GM18951 (cell line): ENCODE data around the gene KCNE1.
"Not testable (repeated sequence)": the region's sequence is repeated elsewhere in the genome, so short reads cannot be mapped to it uniquely, and the experiment has no call there.

Source experiments
- in situ Hi-C: fragments of 300-500 bp; cut with MboI; formaldehyde crosslinking; loops from one replicate; pipeline ENCODE4 v1.12.0; 2022; ENCODE audit warnings: low sequenced_read_pairs, mixed read lengths, inconsistent platforms; ENCODE audit not compliant: unreplicated experiment

Gene KCNE1

DNA sequence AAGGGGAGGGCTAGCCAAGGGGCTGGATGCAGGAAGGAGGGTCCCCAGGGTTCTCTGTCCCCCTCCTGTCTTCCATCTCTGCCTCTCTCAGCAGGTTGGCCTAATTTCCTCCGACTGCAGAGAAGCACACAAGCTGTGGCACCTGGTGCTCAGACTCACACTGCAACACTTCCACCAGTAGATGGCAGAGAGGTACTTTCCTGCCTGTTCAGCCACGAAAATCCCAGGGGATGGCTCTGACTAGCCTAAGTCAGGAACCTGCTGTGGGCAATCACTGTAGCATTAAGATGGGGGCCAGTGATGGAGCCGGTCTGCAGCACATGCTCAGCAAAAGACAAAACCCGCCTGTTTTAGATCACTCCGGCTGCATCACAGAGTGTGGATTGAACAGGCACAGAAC is 82.3 kb downstream of the KCNE1 start:
- in situ Hi-C loops = not testable (repeated sequence)

- in situ Hi-C loops = not testable (repeated sequence)
These were observed 83.6 kb downstream of the KCNE1 start for GRCh38 chr21:34428441-34428840.

DNA sequence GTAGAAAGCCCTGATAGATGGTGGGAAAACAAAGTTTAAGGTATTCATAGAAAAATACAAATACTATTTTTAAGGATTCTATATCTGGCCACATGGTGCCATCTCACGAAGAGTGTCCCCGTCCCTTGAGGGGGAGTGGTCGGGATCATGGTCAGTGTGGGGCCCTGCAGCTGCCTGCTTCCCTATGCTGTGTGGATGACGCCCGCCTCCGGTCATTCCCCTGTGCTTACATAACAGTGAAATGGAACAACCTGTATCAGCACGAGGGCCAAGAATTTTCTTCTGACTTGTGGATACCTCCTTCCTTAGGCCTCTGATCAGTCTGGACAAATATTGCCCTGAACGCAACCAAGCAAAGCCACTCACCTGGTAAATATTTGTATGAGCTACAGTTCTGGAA is 84.7 kb downstream of the KCNE1 start:
- in situ Hi-C loops = not testable (repeated sequence)

- in situ Hi-C loops = not testable (repeated sequence)
These were observed 88.2 kb downstream of the KCNE1 start, which contains the start of gene SMIM34 for GRCh38 chr21:34423805-34424204. Gene SMIM34 (minus strand): TSS chr21:34423951. CDS start chr21:34423839, 112 bp downstream.

DNA sequence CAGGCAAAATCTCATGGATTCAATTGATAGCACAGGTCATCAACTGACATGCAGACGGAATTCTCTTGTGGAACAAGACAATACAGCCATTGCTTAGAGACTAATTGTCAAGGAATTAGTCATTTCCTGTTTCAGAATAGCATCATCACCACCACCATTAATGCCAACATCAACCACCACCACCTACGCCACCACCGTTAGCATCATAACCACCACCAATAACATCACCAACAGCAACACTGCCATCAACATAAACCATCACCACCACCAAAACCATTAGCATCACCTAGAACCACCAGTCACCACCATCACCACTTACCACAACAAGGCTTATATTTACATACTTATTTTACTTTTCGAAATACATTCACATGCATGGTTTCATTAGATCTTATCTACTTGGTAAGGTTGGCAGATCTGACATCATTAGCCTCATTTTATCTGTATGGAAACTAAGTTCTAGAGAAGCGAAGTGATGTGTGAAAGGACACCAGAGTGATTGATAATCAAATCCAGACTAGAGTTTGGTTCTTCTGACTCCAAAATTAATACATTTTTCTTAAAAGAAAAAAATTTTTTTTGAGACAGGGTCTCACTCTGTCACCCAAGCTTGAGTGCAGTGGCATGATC is 94.4 kb downstream of the KCNE1 start:
- in situ Hi-C loops = not testable (repeated sequence)

DNA sequence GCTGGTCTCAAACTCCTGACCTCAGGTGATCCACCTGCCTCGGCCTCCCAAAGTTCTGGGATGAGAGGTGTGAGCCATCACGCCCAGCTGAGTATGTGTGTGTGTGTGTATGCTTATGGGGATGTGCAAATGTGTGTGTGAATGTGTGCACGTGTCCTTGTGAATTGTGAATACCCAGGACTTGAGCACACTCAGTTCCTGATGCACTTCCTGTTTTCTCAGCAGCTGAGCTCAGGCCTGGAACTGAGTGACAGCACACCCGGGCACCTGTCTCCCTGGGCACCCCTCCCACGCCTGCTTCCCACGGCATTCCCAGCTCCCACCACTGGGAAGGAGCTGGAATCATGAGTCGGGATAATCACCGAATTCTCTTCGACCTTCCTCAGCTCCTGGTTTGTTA is 104.7 kb downstream of the KCNE1 start:
- in situ Hi-C loops = not testable (repeated sequence)

GRCh38 chr21:34406676-34407075 is 105.3 kb downstream of the KCNE1 start:
- in situ Hi-C loops = not testable (repeated sequence)

DNA sequence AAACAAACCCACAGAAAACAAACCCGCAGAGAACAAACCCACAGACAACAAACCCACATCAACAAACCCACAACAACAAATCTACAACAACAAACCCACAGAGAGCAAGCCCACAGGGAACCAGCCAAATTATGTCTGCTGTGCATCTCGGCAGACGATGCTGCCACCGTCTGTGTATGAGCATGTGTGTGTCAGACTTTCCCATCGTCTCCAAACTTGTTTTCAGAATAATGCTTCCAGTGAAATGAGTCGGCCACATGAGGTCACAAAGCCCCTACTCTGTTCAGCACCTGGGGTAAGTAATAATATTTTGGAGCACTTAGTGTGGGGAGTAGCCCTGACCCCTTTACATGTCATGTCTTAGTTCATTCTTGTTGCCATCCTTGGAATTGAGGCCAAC is 105.9 kb downstream of the KCNE1 start:
- in situ Hi-C loops = not testable (repeated sequence)

- in situ Hi-C loops = not testable (repeated sequence)
These were observed 106.3 kb downstream of the KCNE1 start for GRCh38 chr21:34405686-34406085.

- in situ Hi-C loops = not testable (repeated sequence)
These were observed 107.3 kb downstream of the KCNE1 start for GRCh38 chr21:34404742-34405141.

GRCh38 chr21:34400522-34400921 is 111.5 kb downstream of the KCNE1 start:
- in situ Hi-C loops = not testable (repeated sequence)
